Stomach (tissue), 9 donors: Measurements from ENCODE around the gene SIT1. TPM values are rescaled to one million over a fixed set of nuclear protein-coding genes. Genes with fewer than 3 reads are reported as not detected.

Experiments
- DNase-seq, 2 donors: peaks; one replicate each; pipeline versions ENCODE4 v3.0.0 to v3.0.0-alpha.2; 2013 to 2019
- H3K27ac ChIP-seq, 5 donors: fragments of 200-600 bp in 4 of 5; sonication (generic) in 4 of 5; one replicate each; pipeline ENCODE4 v1.5.1; 2013 to 2019; ENCODE audit warnings: mild to moderate bottlenecking in 1 of 5, moderate library complexity in 1 of 5
- H3K27me3 ChIP-seq, 3 donors: fragments of 200-600 bp; sonication (generic); one replicate each; pipeline ENCODE4 v1.5.1; 2017 to 2019; ENCODE audit warnings: mixed run types in 1 of 3
- H3K36me3 ChIP-seq, 4 donors: fragments of 200-600 bp; sonication (generic); 1 replicate in 3 of 4; 2 replicates in 1 of 4; pipeline ENCODE4 v1.5.1; 2016 to 2019
- H3K4me1 ChIP-seq, 4 donors: fragments of 200-600 bp; sonication (generic); one replicate each; pipeline ENCODE4 v1.5.1; 2016 to 2019
- H3K4me3 ChIP-seq, 4 donors: fragments of 200-600 bp; sonication (generic) in 3 of 4; one replicate each; pipeline ENCODE4 v1.5.1; 2016 to 2019; ENCODE audit warnings: mild to moderate bottlenecking in 1 of 4
- H3K9me3 ChIP-seq, 4 donors: fragments of 200-600 bp; sonication (generic); one replicate each; pipeline ENCODE4 v1.5.1; 2016 to 2019
- CTCF ChIP-seq, 7 experiments: fragments of 450-650 bp in 4 of 7; fragments of 200-600 bp in 3 of 7; sonication (generic) in 3 of 7; IDR thresholded peaks; one replicate each; pipeline ENCODE4 v1.5.1; 2016 to 2019; ENCODE audit warnings: antibody characterized with exemption in 7 of 7, control low read depth in 2 of 7, mild to moderate bottlenecking in 1 of 7
- EP300 ChIP-seq: sonication (generic); formaldehyde crosslinking; IDR thresholded peaks from one replicate; pipeline ENCODE4 v1.6.1; 2017; ENCODE audit warnings: antibody characterized with exemption
- POLR2A ChIP-seq, 4 donors: fragments of 450-650 bp; IDR thresholded peaks; one replicate each; pipeline ENCODE4 v1.6.1; 2016; ENCODE audit warnings: antibody characterized with exemption in 4 of 4, control low read depth in 2 of 4, mild to moderate bottlenecking in 1 of 4, moderate library complexity in 1 of 4
- POLR2AphosphoS5 ChIP-seq, 3 donors: sonication (generic); formaldehyde crosslinking; IDR thresholded peaks; one replicate each; pipeline ENCODE4 v1.6.1; 2016; ENCODE audit warnings: antibody characterized with exemption in 3 of 3
- WGBS, 5 donors: extraction: QIAGEN DNeasy Blood & Tissue Kit in 3 of 5; methylation state at CpG; one replicate each; pipeline versions ENCODE4 v1.1.5 to v1.1.7; 2013 to 2018; 5-methylcytosine and 5-hydroxymethylcytosine counted together
- intact Hi-C: fragments of 100-400 bp; cut with DNase I; formaldehyde crosslinking; loops from one replicate; pipeline ENCODE4 v1.15.1; 2023; ENCODE audit warnings: low total_unique reads
- polyA plus RNA-seq, 3 donors: library from polyadenylated mRNA; stranded (reverse); fragments of 200-250 nt; gene quantifications; one replicate each; pipeline ENCODE4 v1.2.3, GENCODE V29; 2013
- total RNA-seq, 5 donors: library from RNA; depleted of rRNA; stranded (reverse); fragments of >200 nt; gene quantifications; one replicate each; pipeline versions ENCODE4 v1.1.0 to v1.2.3, GENCODE V29; 2014 to 2016
- donor health status: healthy with polysubstance abuse.
- donor health status: Bipolar disorder and iron deficiency.
- donor health status: healthy.

Gene SIT1
- total and polyA plus RNA-seq, 8 donors: 0.62 to 2.3 (median 1.1) TPM; not detected in 3

GRCh38 chr9:35635730-35636129 lies 15.0 kb downstream of the SIT1 start:
- Histone ChIP-seq H3K27me3 (no peaks in the 10 kb centered on the region), H3K27ac (peak overlapping the region in 1 of 5 donors; percentile 1)
- intact Hi-C loops: no loop called here

GRCh38 chr9:35629597-35629996 lies 21.1 kb downstream of the SIT1 start:
- Histone ChIP-seq H3K27ac (no peak overlapping the region), H3K4me3 (no peak overlapping the region), H3K9me3 (no peaks in the 10 kb centered on the region), H3K36me3 (no peaks in the 10 kb centered on the region), H3K4me1 (no peaks in the 10 kb centered on the region), H3K27me3 (no peaks in the 10 kb centered on the region)
- intact Hi-C loops: loop anchor here (10.0 kb wide), 1 partner anchor 65 kb away; a partner anchor contains a TSS
- no peak for TF ChIP-seq CTCF (IDR thresholded peaks at IDR 0.05)
- no peak for TF ChIP-seq POLR2A (IDR thresholded peaks at IDR 0.05)
- no peak for TF ChIP-seq POLR2AphosphoS5 (IDR thresholded peaks at IDR 0.05)
- no peak for TF ChIP-seq EP300
- WGBS, 5 donors: 84 to 91% (median 88%) methylated on average over 5 of the region's 5 CpGs
- no peak for DNase-seq

More at GRCh38 chr9:35635730-35636129, 15.0 kb downstream of the SIT1 start:
- H3K4me3 ChIP-seq: no peak overlapping the region
- no peak for DNase-seq
- H3K9me3 ChIP-seq: no peaks in the 10 kb centered on the region
- TF ChIP-seq POLR2AphosphoS5 (IDR thresholded peaks at IDR 0.05): no peak
- TF ChIP-seq CTCF (IDR thresholded peaks at IDR 0.05): no peak
- no peak for TF ChIP-seq EP300
- TF ChIP-seq POLR2A (IDR thresholded peaks at IDR 0.05): no peak
- H3K4me1 ChIP-seq: peaks cover 0 to 5% (median 0%) of the 10 kb centered on the region in 4 donors
- peaks cover 0 to 5% (median 2%) of the 10 kb centered on the region in 4 donors for H3K36me3 ChIP-seq

- H3K27ac ChIP-seq: no peak overlapping the region
- intact Hi-C loops: loop anchor here (10.0 kb wide), 1 partner anchor 64 kb away; a partner anchor contains a TSS
- 94 to 100% (median 95%) methylated on average over 6 of the region's 6 CpGs for WGBS, 5 donors
- DNase-seq: no peak
- no peaks in the 10 kb centered on the region for H3K4me1 ChIP-seq
- no peak overlapping the region for H3K4me3 ChIP-seq
- TF ChIP-seq EP300: no peak
- TF ChIP-seq POLR2AphosphoS5 (IDR thresholded peaks at IDR 0.05): no peak
- no peak for TF ChIP-seq POLR2A (IDR thresholded peaks at IDR 0.05)
- TF ChIP-seq CTCF (IDR thresholded peaks at IDR 0.05): no peak
- no peaks in the 10 kb centered on the region for H3K27me3 ChIP-seq
- H3K36me3 ChIP-seq: no peaks in the 10 kb centered on the region
- H3K9me3 ChIP-seq: no peaks in the 10 kb centered on the region
Measured at GRCh38 chr9:35628389-35628991, 22.2 kb downstream of the SIT1 start.

- intact Hi-C loops: loop anchor here (10.0 kb wide), 1 partner anchor 63 kb away; a partner anchor contains a TSS
- Histone ChIP-seq H3K27me3 (no peaks in the 10 kb centered on the region), H3K27ac (no peak overlapping the region), H3K9me3 (no peaks in the 10 kb centered on the region), H3K4me1 (no peaks in the 10 kb centered on the region), H3K36me3 (no peaks in the 10 kb centered on the region), H3K4me3 (no peak overlapping the region)
- no peak for DNase-seq
- TF ChIP-seq CTCF (IDR thresholded peaks at IDR 0.05): no peak
- TF ChIP-seq POLR2A (IDR thresholded peaks at IDR 0.05): no peak
- no peak for TF ChIP-seq POLR2AphosphoS5 (IDR thresholded peaks at IDR 0.05)
- TF ChIP-seq EP300: no peak
- 79 to 95% (median 85%) methylated on average over 2 of the region's 2 CpGs for WGBS, 5 donors
Measured at GRCh38 chr9:35627575-35627974, 23.2 kb downstream of the SIT1 start.
